HG02759 (cell line): ENCODE measurements around the gene ADH1C.
A peak's percentile ranks its signal among the peaks of the same experiment; 100 is the strongest.
"Not testable (repeated sequence)": the region's sequence is repeated elsewhere in the genome, so short reads cannot be mapped to it uniquely, and the experiment has no call there.

Source experiments
- ATAC-seq: cut with Tn5 transposase; IDR thresholded peaks from one replicate; pipeline ENCODE4 v1.9.1; 2021; ENCODE audit warnings: mild to moderate bottlenecking, moderate library complexity; ENCODE audit not compliant: unreplicated experiment

Gene ADH1C

DNA sequence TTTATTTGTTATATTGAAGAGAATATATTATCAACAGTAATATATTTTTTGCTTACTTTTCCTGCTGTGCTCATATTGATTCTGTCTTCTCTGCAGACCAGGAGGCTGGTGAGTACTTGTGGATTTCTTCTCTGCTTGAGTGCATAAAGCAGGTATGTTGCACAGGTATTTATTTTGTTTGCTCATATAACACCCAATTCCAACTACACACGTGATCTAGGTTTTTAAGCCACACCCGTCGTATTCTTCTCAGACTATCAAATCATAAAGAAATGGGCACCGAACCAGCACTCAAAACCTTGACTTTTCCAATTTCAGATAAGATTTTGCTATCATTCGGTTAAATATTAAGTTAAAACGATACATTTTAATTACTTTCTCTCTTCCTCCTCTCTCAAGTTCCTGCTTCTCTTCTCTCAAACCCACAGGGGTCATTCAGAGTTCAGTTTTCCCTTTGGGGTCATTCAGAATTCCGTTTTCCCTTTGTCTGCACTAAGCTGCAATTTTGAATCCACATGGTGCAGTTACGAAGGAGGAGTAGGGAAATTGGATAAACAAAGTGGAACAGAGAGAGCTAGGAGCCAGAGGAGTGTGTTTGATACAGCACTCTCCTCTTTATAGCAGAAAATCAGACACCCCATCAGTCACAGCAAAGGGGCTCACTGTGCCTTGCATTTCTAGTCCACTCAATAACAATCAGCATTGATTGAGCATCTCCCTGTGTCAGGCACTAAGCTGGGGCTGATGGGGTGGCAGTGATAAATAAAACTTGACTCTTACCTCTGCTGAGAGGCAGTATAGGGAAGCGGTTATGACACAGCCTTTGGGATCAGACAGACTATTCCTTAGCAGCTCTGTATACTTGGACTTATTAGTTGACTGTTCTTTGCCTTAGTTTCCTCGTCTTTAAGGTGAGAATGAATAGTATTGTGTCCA is at the start of gene ADH1C:
ADH1C (minus strand) TSS at position 145 of the 936 bp plus-strand sequence; CDS start at position 74, 71 bp downstream.
- no peak for ATAC-seq

GRCh38 chr4:99400831-99401230 is 48.3 kb upstream of the ADH1C start:
- no peak for ATAC-seq

- no peak for ATAC-seq
Observed at GRCh38 chr4:99399017-99399416, 46.5 kb upstream of the ADH1C start.

- peak; percentile 59 for ATAC-seq
Observed at GRCh38 chr4:99395595-99396364, 43.2 kb upstream of the ADH1C start.

GRCh38 chr4:99394896-99395295 is 42.4 kb upstream of the ADH1C start:
- no peak for ATAC-seq

GRCh38 chr4:99390055-99390454 is 37.5 kb upstream of the ADH1C start:
- no peak for ATAC-seq

DNA sequence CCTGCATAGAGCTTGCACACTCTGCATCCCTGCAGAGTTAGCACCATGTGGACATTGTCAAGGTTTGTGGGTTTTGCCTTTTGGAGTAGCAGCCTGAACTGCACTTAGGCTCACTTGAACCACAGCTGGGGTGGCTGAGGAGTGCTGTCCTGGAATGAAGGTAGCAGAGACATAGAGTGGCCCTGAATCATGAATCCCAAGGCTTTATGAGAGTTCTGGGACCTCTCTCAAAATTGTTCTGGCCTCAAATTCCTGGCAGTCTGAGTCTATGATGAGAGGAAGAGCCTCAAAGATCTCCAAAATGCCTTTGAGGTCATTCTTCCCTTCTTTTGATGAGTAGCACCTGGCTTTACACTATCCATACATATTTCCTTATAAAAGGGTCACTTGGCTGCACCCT is 37.1 kb upstream of the ADH1C start:
- ATAC-seq, result no peak

DNA sequence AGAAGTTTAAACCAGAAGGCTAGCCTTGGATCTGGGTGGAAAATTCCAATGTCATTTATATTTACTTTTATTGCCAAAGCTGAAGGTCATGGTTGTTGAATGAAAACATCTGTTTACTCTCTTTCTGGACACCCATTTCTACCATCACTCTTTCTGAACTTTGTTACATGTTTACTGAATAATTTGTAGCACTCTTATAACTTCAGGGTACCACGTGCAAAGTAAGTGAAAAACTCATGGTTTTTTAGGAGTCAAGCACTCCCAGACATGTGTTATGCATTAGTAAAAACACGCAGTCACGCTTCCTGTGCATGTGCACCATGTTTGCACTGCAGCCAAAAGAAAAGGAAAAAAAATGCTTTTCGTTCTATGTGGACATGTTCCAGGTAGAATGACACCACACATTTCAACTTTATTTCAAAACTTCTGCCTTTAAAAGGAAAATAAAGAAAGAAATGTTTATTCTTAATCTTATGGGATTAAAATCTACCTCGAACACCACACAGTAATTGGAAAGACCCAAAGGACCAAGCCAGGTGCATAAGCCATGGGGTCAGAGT is 31.4 kb upstream of the ADH1C start:
- no peak for ATAC-seq

DNA sequence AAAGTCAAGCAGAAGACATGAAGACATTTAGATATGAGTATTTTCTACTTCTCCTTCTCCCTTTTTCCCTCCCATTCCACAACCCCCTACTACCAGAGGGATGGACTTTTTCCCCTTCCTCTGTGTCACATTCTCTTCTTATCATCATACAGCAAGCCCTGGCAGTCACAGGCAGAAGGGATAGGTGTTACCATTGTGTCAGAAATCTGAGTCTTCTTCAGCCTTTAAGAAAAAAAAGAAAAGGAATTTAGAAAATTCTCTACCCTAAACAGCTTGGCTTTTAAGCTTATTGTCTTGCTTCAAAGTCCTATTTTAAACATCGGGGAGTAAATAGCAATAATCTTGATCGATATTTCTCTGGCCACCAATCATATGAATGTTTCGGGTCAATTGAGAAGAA is 30.9 kb upstream of the ADH1C start:
- no peak for ATAC-seq

GRCh38 chr4:99382745-99383360 is 30.3 kb upstream of the ADH1C start:
- ATAC-seq, result no peak

- peak; percentile 40 for ATAC-seq
Observed at GRCh38 chr4:99381588-99382175, 29.1 kb upstream of the ADH1C start.

- ATAC-seq, result no peak
Observed at GRCh38 chr4:99379571-99379970, 27.0 kb upstream of the ADH1C start.

DNA sequence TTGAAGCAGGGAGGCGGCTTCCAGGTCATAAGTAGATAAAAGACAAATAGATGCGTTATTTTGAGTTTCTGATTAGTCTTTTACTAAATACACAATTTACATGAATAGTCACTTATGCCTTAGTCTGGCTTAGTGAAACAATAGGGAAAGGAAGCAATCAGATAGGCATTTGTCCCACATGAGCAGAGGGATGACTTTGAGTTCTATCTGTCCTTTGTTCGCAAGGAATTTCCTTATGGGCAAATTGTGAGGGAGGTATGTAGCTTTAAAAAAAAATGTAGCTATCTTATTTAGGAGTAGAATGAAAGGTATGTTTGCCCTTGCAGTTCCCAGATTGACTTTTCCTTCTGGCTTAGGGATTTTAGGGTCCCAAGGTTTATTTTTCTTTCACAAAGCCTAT is 26.3 kb upstream of the ADH1C start:
- ATAC-seq, result no peak

- ATAC-seq, result not testable (repeated sequence)
Observed at GRCh38 chr4:99377341-99377740, 24.8 kb upstream of the ADH1C start.

DNA sequence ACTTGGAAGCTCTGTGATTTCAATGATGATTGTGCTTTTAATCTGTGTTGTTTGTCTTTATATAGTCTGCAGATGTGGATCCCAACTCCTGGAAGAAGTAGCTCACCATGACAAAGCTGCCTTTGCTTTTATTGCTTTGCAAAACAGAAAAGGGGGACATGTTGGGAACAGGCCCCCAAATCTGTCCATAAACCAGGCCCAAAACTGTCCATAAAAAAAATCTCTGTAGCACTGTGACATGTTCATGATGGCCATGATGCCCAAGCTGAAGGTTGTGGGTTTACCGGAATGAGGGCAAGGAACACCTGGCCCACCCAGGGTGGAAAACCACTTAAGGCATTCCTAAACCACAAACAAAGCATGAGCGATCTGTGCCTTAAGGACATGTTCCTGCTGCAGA is 19.9 kb upstream of the ADH1C start:
- not testable (repeated sequence) for ATAC-seq

DNA sequence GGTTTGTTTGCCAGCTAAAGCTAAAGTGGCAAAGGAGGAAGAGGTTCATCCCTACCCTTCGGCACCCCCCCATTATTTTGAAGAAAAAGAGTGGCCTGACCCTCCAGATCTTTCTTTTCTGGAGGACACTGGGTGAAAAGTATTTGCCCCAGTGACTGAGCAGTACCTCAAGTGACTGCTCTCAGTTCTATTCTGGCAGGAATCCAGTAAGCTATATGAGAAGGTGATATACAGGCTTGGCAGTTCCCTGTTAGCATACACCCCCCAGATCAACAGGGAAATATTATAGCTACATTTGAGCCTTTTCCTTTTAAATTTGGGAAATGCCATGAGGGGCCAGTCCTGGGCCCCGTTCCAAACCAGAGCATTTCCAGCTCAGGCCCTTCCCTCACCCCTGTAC is 15.3 kb upstream of the ADH1C start:
- not testable (repeated sequence) for ATAC-seq

- no peak for ATAC-seq
Observed at GRCh38 chr4:99366491-99366890, 13.9 kb upstream of the ADH1C start.

- no peak for ATAC-seq
Observed at GRCh38 chr4:99362768-99363167, 10.2 kb upstream of the ADH1C start.

DNA sequence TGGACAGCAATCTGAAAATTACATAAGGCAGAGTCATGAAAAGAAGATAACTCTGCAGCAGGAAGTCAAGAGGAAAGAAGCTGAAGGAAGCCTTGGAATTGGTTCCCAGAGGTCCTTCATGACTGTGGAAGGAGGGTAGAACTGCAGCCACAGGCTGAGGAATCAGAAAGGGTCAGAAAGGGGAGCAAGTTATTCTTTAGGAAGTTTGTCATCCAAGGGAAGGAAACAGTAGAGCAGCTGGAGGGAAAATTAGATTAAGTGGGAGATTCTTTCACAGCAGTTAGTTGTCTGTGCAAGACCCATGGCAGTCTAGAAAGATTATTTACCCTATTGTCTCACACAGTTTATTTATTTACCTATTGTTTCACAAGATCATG is 9.3 kb upstream of the ADH1C start:
- no peak for ATAC-seq

DNA sequence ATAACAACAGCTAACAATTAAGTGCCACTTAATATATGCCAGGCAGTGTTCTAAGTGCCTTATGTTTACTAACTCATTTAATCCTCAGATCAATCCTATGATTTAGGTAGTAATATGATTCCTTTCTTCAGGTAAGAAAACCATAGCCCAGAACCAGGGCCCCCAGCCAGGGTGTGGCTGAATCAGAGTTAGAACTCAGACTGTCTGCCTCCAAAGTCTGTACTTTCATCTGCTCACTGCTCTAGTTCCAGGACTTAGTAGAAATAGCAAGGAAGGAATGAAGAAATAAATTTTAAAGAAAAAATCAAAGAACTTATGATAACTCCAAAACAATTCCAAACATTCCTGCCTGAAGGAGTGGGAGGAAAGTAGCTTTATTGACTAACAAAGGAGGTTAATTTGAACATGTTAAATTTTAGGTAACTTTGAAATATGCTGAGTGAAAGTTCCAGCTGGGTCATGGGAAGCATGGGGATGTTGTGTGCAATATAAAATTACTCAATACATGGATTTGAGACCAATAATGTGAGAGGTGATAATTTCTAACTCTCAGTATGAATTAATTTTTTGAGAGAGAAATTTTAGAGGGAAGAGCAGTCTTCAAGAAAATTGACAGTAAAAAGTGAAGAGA is 8.8 kb upstream of the ADH1C start:
- no peak for ATAC-seq
